ENCODE measurements around the gene PCBD1. TPM values are rescaled to one million over a fixed set of nuclear protein-coding genes. Genes with fewer than 3 reads are reported as not detected.

The PCBD1 gene
- total and polyA plus RNA-seq, 2 donors (not counting 1 experiment from before 2014, with no cell fraction given): 6.7 to 14.1 TPM

DNA sequence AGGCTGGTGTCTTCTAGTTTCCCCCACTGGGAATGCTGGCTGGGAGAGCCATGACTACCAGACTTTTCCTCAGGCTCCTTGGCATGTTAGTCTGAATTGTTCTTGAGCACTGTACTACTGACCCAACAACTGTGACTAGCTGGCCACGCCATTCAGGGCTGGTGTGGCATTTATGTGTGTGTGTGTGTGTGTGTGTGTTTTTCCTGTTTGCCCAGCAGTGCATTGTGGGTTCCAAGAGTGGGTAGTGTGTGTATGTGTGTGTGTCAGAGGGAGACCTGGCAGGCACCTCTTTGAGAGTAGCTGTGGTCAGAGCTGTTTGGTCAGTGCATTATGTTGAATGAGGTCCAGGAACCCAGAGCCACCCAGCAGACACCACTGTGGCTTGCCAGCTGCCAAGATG, 9.2 kb downstream of the PCBD1 start:
- H3K9ac ChIP-seq (ENCODE audit: low read length): no peak overlapping the region
- DNase-seq: no peak
- intact Hi-C loops (cut with micrococcal nuclease): no loop called here
- no peaks in the 10 kb centered on the region for H3K9me3 Mint-ChIP-seq (ENCODE audit: insufficient read depth)
- H3K36me3 ChIP-seq (replicated peaks in 1 of 2; ENCODE audit: control extremely low read depth in 1 of 2, control insufficient read depth in 1 of 2, extremely low read depth in 1 of 2, insufficient read depth in 2 of 2, low read length in 1 of 2): peaks cover 5 to 27% of the 10 kb centered on the region in 2 experiments
- CTCF ChIA-PET: interaction anchor here (0.5 to 2.7 kb wide), 8 partner anchors 8 to 418 kb away, joined by 3 to 18 read pairs (median 6); partner anchors contain the start of gene SGPL1
- H3K27ac ChIP-seq (ENCODE audit: low read length in 2 of 2): no peak overlapping the region
- H3K27ac Mint-ChIP-seq: no peak overlapping the region
- H3K4me2 ChIP-seq (replicated peaks; ENCODE audit: low read depth, low read length, poor library complexity, severe bottlenecking): no peak overlapping the region
- H3K4me3 Mint-ChIP-seq: no peak overlapping the region
- no peaks in the 10 kb centered on the region for H3K27me3 Mint-ChIP-seq
- no peak for TF ChIP-seq EZH2 (IDR thresholded peaks at IDR 0.05; ENCODE audit: borderline replicate concordance, insufficient read depth, low read depth, low read length, poor library complexity, severe bottlenecking)
- TF ChIP-seq, protein P1, sequence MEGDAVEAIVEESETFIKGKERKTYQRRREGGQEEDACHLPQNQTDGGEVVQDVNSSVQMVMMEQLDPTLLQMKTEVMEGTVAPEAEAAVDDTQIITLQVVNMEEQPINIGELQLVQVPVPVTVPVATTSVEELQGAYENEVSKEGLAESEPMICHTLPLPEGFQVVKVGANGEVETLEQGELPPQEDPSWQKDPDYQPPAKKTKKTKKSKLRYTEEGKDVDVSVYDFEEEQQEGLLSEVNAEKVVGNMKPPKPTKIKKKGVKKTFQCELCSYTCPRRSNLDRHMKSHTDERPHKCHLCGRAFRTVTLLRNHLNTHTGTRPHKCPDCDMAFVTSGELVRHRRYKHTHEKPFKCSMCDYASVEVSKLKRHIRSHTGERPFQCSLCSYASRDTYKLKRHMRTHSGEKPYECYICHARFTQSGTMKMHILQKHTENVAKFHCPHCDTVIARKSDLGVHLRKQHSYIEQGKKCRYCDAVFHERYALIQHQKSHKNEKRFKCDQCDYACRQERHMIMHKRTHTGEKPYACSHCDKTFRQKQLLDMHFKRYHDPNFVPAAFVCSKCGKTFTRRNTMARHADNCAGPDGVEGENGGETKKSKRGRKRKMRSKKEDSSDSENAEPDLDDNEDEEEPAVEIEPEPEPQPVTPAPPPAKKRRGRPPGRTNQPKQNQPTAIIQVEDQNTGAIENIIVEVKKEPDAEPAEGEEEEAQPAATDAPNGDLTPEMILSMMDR (IDR thresholded peaks at IDR 0.05): no peak
- 67% methylated on average over 1 of the region's 1 CpG for WGBS (ENCODE audit: insufficient coverage)
- H3K79me2 ChIP-seq (ENCODE audit: control insufficient read depth, insufficient read depth, low read length): no peaks in the 10 kb centered on the region
- H3K4me1 ChIP-seq (ENCODE audit: control insufficient read depth in 2 of 2, insufficient read depth in 2 of 2, low read length in 2 of 2): no peaks in the 10 kb centered on the region
- H3K4me3 ChIP-seq (ENCODE audit: control extremely low read depth in 1 of 5, extremely low read depth in 1 of 5, insufficient read depth in 1 of 5, low read depth in 2 of 5, low read length in 4 of 5): no peak overlapping the region
- POLR2A ChIA-PET: no interaction called here
- H3K4me1 Mint-ChIP-seq: peaks cover 6% of the 10 kb centered on the region
- H3K27me3 ChIP-seq (replicated peaks in 1 of 4; ENCODE audit: control extremely low read depth in 1 of 4, control insufficient read depth in 3 of 4, insufficient read depth in 4 of 4, low read length in 3 of 4): no peaks in the 10 kb centered on the region
- no peak for ATAC-seq (ENCODE audit: low read depth)
- no peaks in the 10 kb centered on the region for H3K9me3 ChIP-seq (ENCODE audit: control extremely low read depth in 1 of 3, control insufficient read depth in 2 of 3, insufficient read depth in 1 of 3, low read length in 2 of 3)
- no peaks in the 10 kb centered on the region for H4K20me1 ChIP-seq (ENCODE audit: control insufficient read depth, insufficient read depth, low read length, poor library complexity, severe bottlenecking)
- no peak overlapping the region for H2AFZ ChIP-seq (ENCODE audit: insufficient read depth, low read depth, low read length, poor library complexity, severe bottlenecking)

DNA sequence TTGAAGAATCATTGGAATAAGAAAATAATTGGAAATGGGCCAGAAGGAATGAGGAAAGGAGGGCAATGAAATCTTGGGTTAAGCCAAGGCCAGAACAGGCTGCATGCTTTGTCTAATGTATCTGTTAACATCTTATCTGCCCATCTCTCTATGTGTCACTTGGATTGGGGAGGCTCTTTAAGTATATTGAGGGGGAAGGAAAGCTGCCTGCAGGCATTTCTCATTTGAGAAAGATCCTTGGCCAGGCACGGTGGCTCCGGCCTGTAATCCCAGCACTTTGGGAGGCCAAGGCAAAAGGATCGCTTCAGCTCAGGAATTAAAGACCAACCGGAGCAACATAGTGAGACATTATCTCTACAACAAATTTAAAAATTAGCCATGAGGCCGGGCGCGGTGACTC, 14.3 kb downstream of the PCBD1 start:
- no peak overlapping the region for H2AFZ ChIP-seq (ENCODE audit: insufficient read depth, low read depth, low read length, poor library complexity, severe bottlenecking)
- H4K20me1 ChIP-seq (ENCODE audit: control insufficient read depth, insufficient read depth, low read length, poor library complexity, severe bottlenecking): no peaks in the 10 kb centered on the region
- peaks cover 5 to 60% of the 10 kb centered on the region in 2 experiments for H3K36me3 ChIP-seq (replicated peaks in 1 of 2; ENCODE audit: control extremely low read depth in 1 of 2, control insufficient read depth in 1 of 2, extremely low read depth in 1 of 2, insufficient read depth in 2 of 2, low read length in 1 of 2)
- intact Hi-C loops (cut with micrococcal nuclease): no loop called here
- H3K4me3 ChIP-seq (ENCODE audit: control extremely low read depth in 1 of 5, extremely low read depth in 1 of 5, insufficient read depth in 1 of 5, low read depth in 2 of 5, low read length in 4 of 5): no peak overlapping the region
- no peak overlapping the region for H3K27ac ChIP-seq (ENCODE audit: low read length in 2 of 2)
- H3K4me1 Mint-ChIP-seq: no peaks in the 10 kb centered on the region
- no peak overlapping the region for H3K9ac ChIP-seq (ENCODE audit: low read length)
- no peaks in the 10 kb centered on the region for H3K27me3 Mint-ChIP-seq
- H3K79me2 ChIP-seq (ENCODE audit: control insufficient read depth, insufficient read depth, low read length): no peaks in the 10 kb centered on the region
- no peaks in the 10 kb centered on the region for H3K27me3 ChIP-seq (replicated peaks in 1 of 4; ENCODE audit: control extremely low read depth in 1 of 4, control insufficient read depth in 3 of 4, insufficient read depth in 4 of 4, low read length in 3 of 4)
- ATAC-seq (ENCODE audit: low read depth) (no peak), DNase-seq (no peak)
- no peaks in the 10 kb centered on the region for H3K9me3 Mint-ChIP-seq (ENCODE audit: insufficient read depth)
- ChIA-PET CTCF (no interaction called here), POLR2A (no interaction called here)
- no peaks in the 10 kb centered on the region for H3K4me1 ChIP-seq (ENCODE audit: control insufficient read depth in 2 of 2, insufficient read depth in 2 of 2, low read length in 2 of 2)
- TF ChIP-seq EZH2 (IDR thresholded peaks at IDR 0.05; ENCODE audit: borderline replicate concordance, insufficient read depth, low read depth, low read length, poor library complexity, severe bottlenecking): no peak
- TF ChIP-seq, protein P1 (IDR thresholded peaks at IDR 0.05): no peak
- 86% methylated on average over 7 of the region's 7 CpGs for WGBS (ENCODE audit: insufficient coverage)
- H3K4me2 ChIP-seq (replicated peaks; ENCODE audit: low read depth, low read length, poor library complexity, severe bottlenecking): no peak overlapping the region
- no peak overlapping the region for H3K27ac Mint-ChIP-seq
- no peak overlapping the region for H3K4me3 Mint-ChIP-seq
- H3K9me3 ChIP-seq (ENCODE audit: control extremely low read depth in 1 of 3, control insufficient read depth in 2 of 3, insufficient read depth in 1 of 3, low read length in 2 of 3): no peaks in the 10 kb centered on the region
